Ovary (tissue), 9 donors: ENCODE data around the gene TIMP3. TPM values are rescaled to one million over a fixed set of nuclear protein-coding genes. Genes with fewer than 3 reads are reported as not detected.
A peak's percentile ranks its signal among the peaks of the same experiment; 100 is the strongest.

ENCODE experiments used
- DNase-seq, 5 donors: peaks; one replicate each; pipeline ENCODE4 v3.0.0-alpha.2; 2019 to 2020
- H3K27ac ChIP-seq, 2 donors: fragments of 200-600 bp; one replicate each; pipeline versions ENCODE4 v1.5.1 to v1.8.0; 2019 to 2022
- H3K27me3 ChIP-seq: fragments of 200-600 bp; one replicate; pipeline ENCODE4 v1.8.0; 2022
- H3K36me3 ChIP-seq: fragments of 200-600 bp; sonication (generic); one replicate; pipeline ENCODE4 v1.5.1; 2019
- H3K4me1 ChIP-seq: one replicate; pipeline ENCODE4 v1.8.1; 2013; ENCODE audit warnings: mild to moderate bottlenecking, moderate library complexity; ENCODE audit not compliant: insufficient read depth
- H3K4me3 ChIP-seq: fragments of 200-600 bp; sonication (generic); one replicate; pipeline ENCODE4 v1.5.1; 2017
- H3K9me3 ChIP-seq, 2 donors: fragments of 200-600 bp in 1 of 2; sonication (generic) in 1 of 2; one replicate each; pipeline versions ENCODE4 v1.5.1 to v1.8.1; 2013 to 2019; ENCODE audit warnings: mild to moderate bottlenecking in 1 of 2, moderate library complexity in 1 of 2
- CTCF ChIP-seq, 3 donors: fragments of 450-650 bp in 2 of 3; fragments of 200-600 bp in 1 of 3; IDR thresholded peaks; one replicate each; pipeline versions ENCODE4 v1.5.1 to v1.8.0; 2016 to 2022; ENCODE audit warnings: antibody characterized with exemption in 3 of 3, mild to moderate bottlenecking in 1 of 3
- EP300 ChIP-seq: sonication (generic); formaldehyde crosslinking; IDR thresholded peaks from one replicate; pipeline ENCODE4 v1.6.1; 2017; ENCODE audit warnings: antibody characterized with exemption
- POLR2A ChIP-seq: fragments of 450-650 bp; IDR thresholded peaks from one replicate; pipeline ENCODE4 v1.6.1; 2017; ENCODE audit warnings: antibody characterized with exemption, mild to moderate bottlenecking, moderate library complexity
- WGBS, 3 donors: extraction: QIAGEN DNeasy Blood & Tissue Kit in 1 of 3; methylation state at CpG; one replicate each; pipeline versions ENCODE4 v1.1.5 to v1.1.7; 2013 to 2017; 5-methylcytosine and 5-hydroxymethylcytosine counted together
- intact Hi-C, 4 donors: fragments of 100-400 bp; cut with DNase I; formaldehyde crosslinking; loops; one replicate each; pipeline versions ENCODE4 v1.11.0 to v1.15.1; 2022 to 2023
- polyA plus RNA-seq, 2 donors: library from polyadenylated mRNA; stranded (reverse); fragments of 200-250 nt in 1 of 2; fragments of 350-450 nt in 1 of 2; fragmentation: Illumina TruSeq in 1 of 2; extraction: RNeasy Lipid Tissue Mini Kit (QIAGEN cat#74804) in 1 of 2; gene quantifications; one replicate each; pipeline ENCODE4 v1.2.3, GENCODE V29; 2013 to 2014
- total RNA-seq, 7 donors: library from RNA; depleted of rRNA in 2 of 7; stranded (reverse); fragments of >200 nt in 2 of 7; fragmentation: NEBNext Ultra II Directional in 3 of 7; extraction: Animal tissue kit (Norgen Biotek cat#: 25700) in 3 of 7; gene quantifications; one replicate each; pipeline versions ENCODE4 v1.1.0 to v1.2.4, GENCODE V29; 2016 to 2023
- donor health status: DM: no; HTN: no; CAD: no; lungs with moderate emphysema.
- donor health status: DM: no; HTN: no; CAD: no.
- donor health status: Bipolar disorder and iron deficiency.
- donor health status: DM: yes; HTN: yes; CAD: no.
- donor health status: DM: no; HTN: no; CAD: no.
- donor health status: DM: yes; HTN: yes; CAD: no.

Gene TIMP3
- total and polyA plus RNA-seq, 9 donors: 48.5 to 565 (median 121) TPM

GRCh38 chr22:32836280-32837123 lies 35.0 kb downstream of the TIMP3 start:
- no peaks in the 10 kb centered on the region for H3K27me3 ChIP-seq
- H3K36me3 ChIP-seq: no peaks in the 10 kb centered on the region
- no peak overlapping the region for H3K4me3 ChIP-seq
- peak in 2 of 3 donors; percentile 18 to 40 for TF ChIP-seq CTCF (IDR thresholded peaks at IDR 0.05)
- TF ChIP-seq POLR2A: no peak
- H3K4me1 ChIP-seq: peaks cover 15% of the 10 kb centered on the region
- no peaks in the 10 kb centered on the region for H3K9me3 ChIP-seq
- intact Hi-C loops: loop anchor here in 1 of 4 donors (10.0 kb wide), 1 partner anchor 48 kb away; no protein-coding TSS in a partner anchor
- no peak overlapping the region for H3K27ac ChIP-seq
- DNase-seq: no peak
- WGBS, 3 donors: 71 to 78% (median 73%) methylated on average over 7 of the region's 7 CpGs

- WGBS, 3 donors: 85% methylated on average over 9 of the region's 9 CpGs
- Histone ChIP-seq H3K4me3 (no peak overlapping the region), H3K4me1 (peaks cover 15% of the 10 kb centered on the region), H3K9me3 (no peaks in the 10 kb centered on the region), H3K27ac (peak overlapping the region in 1 of 2 donors; percentile 9), H3K27me3 (no peaks in the 10 kb centered on the region), H3K36me3 (no peaks in the 10 kb centered on the region)
- TF ChIP-seq EP300 (no peak), POLR2A (no peak), CTCF (IDR thresholded peaks at IDR 0.05) (no peak)
- no peak for DNase-seq
- intact Hi-C loops: loop anchor here in 1 of 4 donors (10.0 kb wide), 1 partner anchor 48 kb away; no protein-coding TSS in a partner anchor
These were observed 35.6 kb downstream of the TIMP3 start for GRCh38 chr22:32837142-32837541.

GRCh38 chr22:32837803-32838202 lies 36.3 kb downstream of the TIMP3 start:
- H3K36me3 ChIP-seq: no peaks in the 10 kb centered on the region
- no peak for DNase-seq
- no peak for TF ChIP-seq EP300
- no peak for TF ChIP-seq CTCF (IDR thresholded peaks at IDR 0.05)
- no peak for TF ChIP-seq POLR2A
- peaks cover 15% of the 10 kb centered on the region for H3K4me1 ChIP-seq
- WGBS, 3 donors: 89 to 100% (median 93%) methylated on average over 4 of the region's 4 CpGs
- H3K27me3 ChIP-seq: no peaks in the 10 kb centered on the region
- H3K4me3 ChIP-seq: no peak overlapping the region
- no peak overlapping the region for H3K27ac ChIP-seq
- H3K9me3 ChIP-seq: no peaks in the 10 kb centered on the region
- intact Hi-C loops: loop anchor here in 1 of 4 donors (10.0 kb wide), 1 partner anchor 47 kb away; no protein-coding TSS in a partner anchor

GRCh38 chr22:32839831-32840584 lies 38.5 kb downstream of the TIMP3 start:
- no peaks in the 10 kb centered on the region for H3K9me3 ChIP-seq
- H3K4me1 ChIP-seq: peaks cover 15% of the 10 kb centered on the region
- peak; percentile 60 to 78 (median 72) for DNase-seq
- peak overlapping the region; percentile 32 to 81 for H3K27ac ChIP-seq
- no peak for TF ChIP-seq CTCF (IDR thresholded peaks at IDR 0.05)
- TF ChIP-seq EP300: peak; percentile 43
- TF ChIP-seq POLR2A: no peak
- intact Hi-C loops: loop anchor here in 1 of 4 donors (10.0 kb wide), 1 partner anchor 45 kb away; no protein-coding TSS in a partner anchor
- no peak overlapping the region for H3K4me3 ChIP-seq
- no peaks in the 10 kb centered on the region for H3K36me3 ChIP-seq
- WGBS, 3 donors: 8 to 11% (median 10%) methylated on average over 14 of the region's 14 CpGs
- H3K27me3 ChIP-seq: no peaks in the 10 kb centered on the region
